Measurements from ENCODE around the gene SFSWAP.
A peak's percentile ranks its signal among the peaks of the same experiment; 100 is the strongest.
"Not testable (repeated sequence)": the region's sequence is repeated elsewhere in the genome, so short reads cannot be mapped to it uniquely, and the experiment has no call there.

SFSWAP gene

GRCh38 chr12:131679816-131680215 lies 31.1 kb upstream of the SFSWAP start:
- DNase-seq: not testable (repeated sequence)

- not testable (repeated sequence) for DNase-seq
Observed at GRCh38 chr12:131680392-131681256, 30.3 kb upstream of the SFSWAP start.

DNA sequence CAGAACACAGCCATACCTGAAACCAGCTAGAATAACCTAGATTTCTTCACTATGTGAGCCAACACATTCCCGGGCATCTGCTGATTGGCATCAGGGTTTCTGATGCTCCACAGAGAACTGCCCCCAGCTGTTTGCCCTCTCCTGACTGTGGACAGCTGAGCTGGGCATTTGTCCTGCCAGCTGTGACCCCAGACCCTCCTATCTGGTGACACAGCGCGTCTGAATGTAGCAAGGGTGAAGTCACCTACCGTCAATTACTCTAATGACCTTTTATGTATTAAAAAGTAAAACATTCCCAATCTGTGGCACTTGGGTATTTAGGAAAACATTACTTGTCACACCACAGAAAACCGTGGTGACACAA lies 29.7 kb upstream of the SFSWAP start:
- DNase-seq: no peak

DNA sequence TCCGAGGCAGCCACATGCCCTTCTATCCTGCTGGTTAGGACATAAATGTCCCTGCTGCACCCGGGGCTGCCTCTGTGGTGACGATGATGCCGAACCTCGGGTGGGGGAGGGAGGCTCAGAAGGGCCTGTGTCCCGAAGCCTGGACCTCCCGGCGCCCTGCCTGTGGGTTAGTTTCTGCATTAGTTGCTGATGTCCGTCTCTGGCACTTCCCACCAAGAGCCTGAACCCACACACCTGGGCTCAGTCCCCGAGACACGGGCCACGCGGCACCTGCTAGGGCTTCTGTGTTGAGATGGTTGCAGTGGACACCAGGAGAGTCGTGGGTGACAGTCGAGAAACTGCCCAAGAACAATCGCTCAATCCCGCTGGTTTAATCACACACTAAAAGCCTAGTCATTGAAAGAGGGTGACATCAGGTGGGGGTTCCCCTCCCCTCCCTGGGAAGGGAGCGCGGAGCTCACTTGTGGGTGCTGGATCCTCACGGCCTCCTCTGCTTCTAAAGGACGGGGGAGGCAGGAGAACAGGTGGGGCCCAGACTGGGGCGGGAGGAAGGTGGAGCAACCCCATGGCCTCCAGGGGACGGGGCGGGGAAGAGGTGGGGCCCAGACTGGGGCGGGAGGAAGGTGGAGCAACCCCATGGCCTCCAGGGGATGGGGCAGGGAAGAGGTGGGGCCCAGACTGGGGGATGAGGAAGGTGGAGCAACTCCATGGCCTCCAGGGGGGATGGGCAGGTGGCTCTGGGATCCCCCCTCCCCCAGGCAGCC lies 29.0 kb upstream of the SFSWAP start:
- peak in 2 of 4 experiments; percentile 19 to 28 for DNase-seq

DNA sequence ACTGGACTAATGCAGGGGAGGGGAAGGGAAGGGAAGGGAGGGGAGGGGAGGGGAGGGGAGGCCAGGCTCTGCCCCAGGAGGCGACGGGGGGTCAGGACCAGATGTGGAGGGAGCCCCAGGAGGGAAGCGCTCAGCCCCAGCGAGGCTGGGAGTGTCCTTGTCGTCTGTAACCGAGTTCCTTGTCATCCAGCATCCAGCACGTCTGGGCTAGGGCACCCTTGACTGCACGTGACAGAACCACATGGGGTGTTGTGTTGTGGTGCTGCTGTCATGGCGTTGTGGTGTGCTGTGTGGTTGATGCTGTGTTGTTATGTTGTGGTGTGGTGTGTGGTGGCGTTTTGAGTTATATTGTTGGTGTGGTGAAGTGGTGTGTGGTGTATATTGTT lies 28.4 kb upstream of the SFSWAP start:
- DNase-seq: no peak

DNA sequence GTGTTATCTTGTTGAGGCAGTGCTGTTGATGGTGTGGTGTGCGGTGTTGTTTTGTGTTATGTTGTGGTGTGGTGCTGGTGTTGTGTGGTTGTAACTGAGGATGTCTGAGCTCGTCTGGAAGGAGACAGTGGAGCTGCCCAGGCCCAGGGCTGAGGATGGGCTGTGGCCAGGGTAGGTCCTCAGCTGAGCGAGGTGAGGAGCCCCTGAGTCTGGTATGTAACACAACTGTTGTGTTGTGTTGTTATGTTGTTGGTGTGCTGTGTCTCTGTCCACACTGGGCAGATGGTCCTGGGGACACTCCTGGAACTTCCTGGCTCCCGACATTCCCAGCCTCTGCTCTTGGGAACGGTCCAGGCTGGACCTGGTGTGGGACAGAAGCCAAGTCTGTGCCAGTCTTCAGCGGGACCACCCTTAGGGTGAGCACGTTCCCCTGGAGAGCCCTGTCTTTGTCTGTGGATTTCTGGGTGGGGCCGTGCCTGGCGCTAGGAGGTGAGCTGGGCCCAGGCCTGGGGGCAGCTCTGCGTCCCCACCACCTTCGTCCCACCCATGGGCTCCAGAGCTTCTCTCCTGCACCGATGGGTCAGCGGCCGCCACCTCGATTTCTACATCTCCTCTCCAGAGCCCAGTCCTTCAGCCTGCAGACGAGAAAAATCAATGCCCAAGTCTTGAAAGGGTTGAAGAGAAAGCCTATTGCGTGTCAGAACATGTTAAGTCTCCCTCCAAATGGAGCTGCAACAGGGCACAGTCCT lies 27.4 kb upstream of the SFSWAP start:
- DNase-seq: no peak

DNA sequence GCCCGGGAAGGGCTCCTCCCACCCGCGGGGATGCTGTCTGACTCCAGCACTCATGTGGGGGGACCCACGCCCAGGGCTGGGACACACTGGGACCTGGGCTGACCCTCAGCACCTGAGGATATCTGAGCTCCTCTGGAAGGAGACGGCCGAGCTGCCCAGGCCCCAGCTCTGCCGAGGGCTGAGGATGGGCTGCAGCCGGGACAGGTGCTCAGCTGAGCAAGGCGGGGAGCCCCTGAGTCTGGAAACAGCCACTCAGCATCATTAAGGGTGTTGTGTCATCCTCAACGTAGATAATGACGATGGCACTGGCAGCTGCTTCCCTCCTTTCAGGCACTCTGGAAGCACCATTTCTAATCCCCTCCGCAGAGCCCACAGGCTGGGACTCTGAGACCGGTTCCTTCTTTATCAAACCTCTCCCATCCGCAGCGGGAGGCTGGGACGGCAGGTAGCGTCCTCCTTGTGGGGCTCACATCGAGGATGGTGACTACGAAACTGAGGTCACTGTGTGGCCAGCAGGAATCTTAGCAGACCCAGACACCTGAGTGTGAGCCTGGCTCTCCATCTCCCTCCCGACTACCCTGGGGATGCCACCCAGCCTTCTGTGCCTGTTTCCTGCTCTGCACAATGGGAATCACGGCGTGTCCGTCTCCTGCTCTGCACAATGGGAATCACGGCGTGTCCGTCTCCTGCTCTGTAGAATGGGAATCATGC lies 26.7 kb upstream of the SFSWAP start:
- DNase-seq: no peak

DNA sequence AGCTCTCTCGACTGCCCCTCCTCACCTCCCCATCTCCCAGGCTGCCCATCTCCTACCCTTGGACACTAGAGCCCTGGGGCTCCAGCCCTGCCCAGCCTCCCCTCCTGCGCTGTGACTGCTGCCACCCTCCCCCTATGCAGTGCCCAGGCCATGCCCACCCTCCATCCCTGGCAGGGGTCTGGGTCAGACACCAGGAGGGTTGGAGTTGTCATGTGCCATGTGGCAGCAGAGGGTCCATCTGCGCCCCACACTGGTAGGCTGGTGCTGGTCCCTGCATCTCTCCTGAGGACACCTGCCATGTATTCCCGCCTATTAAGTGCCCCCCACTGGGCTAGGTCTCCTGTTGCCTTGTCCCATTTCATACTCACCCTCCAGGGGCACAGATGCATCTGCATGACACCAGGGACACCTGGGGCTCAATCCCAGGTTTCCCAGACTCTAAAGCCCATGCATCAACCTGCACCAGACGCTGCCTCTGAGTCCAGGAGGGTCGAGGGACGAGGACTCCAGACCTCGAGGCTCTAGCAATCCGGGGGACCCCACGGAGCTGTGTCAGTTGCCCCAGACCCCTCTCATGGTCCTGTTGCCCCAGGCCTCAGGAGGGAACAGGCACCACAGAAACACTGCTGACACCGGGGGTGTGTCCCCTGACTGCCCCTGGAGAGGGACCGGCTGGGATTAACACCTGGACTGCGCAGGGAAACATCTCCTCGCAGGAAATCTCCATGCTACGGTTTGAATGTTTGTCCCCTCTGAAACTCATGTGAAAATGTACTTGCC lies 23.4 kb upstream of the SFSWAP start:
- no peak for DNase-seq

GRCh38 chr12:131688131-131688844 lies 22.6 kb upstream of the SFSWAP start:
- no peak for DNase-seq

GRCh38 chr12:131688845-131689154 lies 22.1 kb upstream of the SFSWAP start:
- DNase-seq: no peak

- no peak for DNase-seq
Observed at GRCh38 chr12:131690320-131690719, 20.6 kb upstream of the SFSWAP start.

DNA sequence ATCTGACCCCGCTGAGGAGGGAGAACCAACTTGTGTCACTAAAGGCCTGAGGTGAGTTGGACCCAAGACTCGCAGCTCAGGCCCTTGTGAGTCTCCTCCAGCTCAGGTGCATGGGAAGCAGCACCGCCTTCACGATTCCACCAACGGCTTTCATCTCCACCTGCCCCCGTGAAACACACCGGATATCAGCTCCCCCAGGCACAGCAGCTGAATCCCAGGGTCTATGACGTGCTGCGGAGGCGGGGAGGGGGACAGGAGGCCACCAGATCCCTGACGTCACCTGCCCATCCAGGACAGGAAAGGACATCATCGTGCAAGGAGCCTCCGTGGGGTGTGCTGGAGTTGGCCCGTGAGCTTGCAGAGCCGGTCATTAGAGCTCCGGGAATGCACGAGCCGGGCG lies 18.5 kb upstream of the SFSWAP start:
- no peak for DNase-seq

DNA sequence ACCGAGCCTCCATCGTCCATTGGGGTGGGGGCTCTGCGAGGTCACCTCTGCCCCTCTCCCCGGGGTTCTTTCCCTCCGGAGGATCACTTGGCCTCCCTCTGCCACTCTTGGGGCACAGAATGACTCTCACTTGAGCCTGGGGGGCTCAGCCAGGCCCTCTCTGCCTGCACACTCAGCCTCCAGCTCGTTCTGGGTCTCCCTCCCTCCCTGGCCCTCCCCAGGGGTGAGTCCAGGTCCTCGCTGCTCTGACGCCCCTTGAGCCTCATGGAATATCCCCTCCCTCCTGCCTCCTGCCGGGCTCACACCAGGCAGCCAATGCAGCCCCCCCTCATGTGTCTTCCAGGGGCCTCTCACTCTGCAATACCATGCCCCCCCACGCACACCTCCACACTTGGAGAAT lies 17.7 kb upstream of the SFSWAP start:
- no peak for DNase-seq

DNA sequence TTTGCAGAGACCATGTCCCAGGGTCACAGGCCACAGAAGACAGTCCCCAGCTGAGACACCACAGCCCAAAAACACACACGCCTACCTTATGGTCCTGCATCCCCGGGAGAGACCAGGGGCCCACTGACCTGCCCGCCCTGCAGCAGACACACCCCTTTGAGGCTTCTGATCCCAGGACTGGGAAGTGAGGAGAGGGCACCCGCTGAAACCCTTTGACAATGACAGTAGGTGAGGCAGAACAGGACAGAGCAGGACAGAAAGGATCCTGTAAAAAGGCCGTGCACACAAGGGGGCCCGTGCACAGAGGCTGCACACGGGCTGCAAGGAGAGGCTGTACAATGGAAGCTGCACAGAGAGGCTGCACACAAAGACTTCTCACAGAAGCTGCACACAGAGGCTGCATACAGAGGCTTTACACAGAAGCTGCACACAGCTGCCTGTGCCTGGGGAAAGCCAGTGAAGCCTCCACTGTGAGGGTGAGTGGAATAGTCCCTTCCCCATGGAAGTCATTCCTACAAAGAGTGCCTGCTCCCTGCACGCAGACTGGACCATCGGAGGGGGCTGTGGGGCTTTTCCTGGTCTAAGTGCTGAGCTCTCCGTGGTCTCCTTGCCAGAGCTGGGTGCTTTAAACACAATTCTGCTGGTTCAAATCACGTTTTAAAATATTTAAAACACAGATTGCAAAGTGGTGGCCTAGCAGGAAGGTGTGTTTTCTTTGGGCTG lies 16.6 kb upstream of the SFSWAP start:
- DNase-seq: no peak

DNA sequence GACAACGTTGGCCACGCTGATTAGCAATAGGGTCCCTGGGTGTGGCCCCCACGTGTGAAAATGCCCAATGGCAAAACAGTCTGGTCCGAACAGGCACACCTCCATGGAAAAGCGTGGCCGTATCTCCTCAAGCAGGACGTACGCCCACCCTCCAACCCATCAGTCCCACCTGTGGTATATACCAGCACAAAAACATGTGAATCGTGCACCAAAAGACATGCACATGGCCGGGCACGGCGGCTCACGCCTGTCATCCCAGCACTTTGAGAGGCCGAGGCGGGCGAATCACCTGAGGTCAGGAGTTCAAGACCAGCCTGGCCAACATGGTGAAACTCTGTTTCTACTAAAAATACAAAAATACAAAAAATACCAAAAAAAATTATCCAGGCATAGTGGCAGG lies 14.9 kb upstream of the SFSWAP start:
- no peak for DNase-seq

- no peak for DNase-seq
Observed at GRCh38 chr12:131698286-131698685, 12.6 kb upstream of the SFSWAP start.

- DNase-seq: no peak
Observed at GRCh38 chr12:131699434-131699833, 11.5 kb upstream of the SFSWAP start.

GRCh38 chr12:131700271-131700670 lies 10.6 kb upstream of the SFSWAP start:
- DNase-seq: no peak

DNA sequence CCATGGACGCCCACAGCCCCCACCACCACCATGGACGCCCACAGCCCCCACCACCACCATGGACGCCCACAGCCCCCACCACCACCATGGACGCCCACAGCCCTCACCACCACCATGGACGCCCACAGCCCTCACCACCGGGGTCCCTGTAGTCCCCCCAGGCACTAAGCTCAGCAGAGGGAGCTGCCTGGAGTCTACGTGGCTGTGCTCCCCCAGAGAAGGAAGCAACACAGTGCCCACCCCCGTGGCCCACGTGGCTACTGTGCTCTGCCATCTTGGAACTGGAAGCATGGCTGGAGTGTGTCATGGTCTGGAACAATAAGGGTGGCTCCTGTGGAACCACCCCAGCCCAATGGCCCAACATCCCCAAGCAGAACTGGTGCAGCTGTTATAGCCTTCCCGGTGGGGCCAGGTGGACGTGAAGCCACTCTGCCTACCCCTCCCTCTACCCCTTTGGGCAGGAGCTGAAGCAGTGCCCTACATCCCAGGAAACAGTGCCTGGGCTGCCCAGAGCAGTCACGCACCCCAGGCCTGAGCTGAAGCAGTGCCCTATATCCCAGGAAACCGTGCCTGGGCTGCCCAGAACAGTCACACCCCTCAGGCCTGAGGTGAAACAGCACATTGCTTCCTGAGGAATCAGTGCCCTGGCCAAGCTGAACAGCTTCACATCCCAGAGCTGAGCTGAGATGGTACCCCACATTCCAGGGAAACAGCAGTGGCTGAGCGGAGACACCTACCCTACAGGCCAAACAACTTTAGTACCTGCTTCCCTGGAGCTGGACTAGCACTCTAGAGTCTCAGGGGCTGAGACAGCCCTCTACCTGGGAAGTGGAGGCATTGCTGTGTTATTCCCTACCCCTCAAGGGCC lies 9.0 kb upstream of the SFSWAP start:
- no peak for DNase-seq

DNA sequence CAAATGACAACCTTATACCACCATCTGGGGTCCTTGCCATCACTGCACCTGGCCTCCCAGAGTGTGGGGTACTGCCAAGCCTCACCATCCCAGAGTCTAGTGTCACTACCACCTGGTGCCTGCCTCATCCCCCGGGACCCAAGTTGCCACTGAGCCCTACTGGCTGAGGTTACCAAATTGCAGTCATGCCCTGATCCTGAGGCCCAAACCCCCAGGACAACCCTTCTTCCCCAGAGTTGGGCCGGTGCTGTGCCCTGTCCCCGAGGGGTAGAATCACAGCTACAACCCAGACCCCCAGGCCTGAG lies 8.4 kb upstream of the SFSWAP start:
- DNase-seq: no peak

Data from activated CD4-positive, CD25-positive, alpha-beta regulatory T cell (primary cell).